GM19351 (cell line): ENCODE results near the gene MACROD1.

ENCODE experiments used
- ATAC-seq: cut with Tn5 transposase; IDR thresholded peaks from one replicate; pipeline ENCODE4 v1.9.1; 2021; ENCODE audit warnings: mild to moderate bottlenecking, moderate library complexity; ENCODE audit not compliant: unreplicated experiment

MACROD1 gene

GRCh38 chr11:64001484-64002420 lies 164.2 kb downstream of the MACROD1 start:
- no peak for ATAC-seq

- no peak for ATAC-seq
Measured at GRCh38 chr11:64000740-64001483, 165.0 kb downstream of the MACROD1 start.

GRCh38 chr11:64000026-64000739 lies 165.7 kb downstream of the MACROD1 start:
- ATAC-seq, result no peak

- ATAC-seq, result no peak
Measured at GRCh38 chr11:63999349-64000025, 166.4 kb downstream of the MACROD1 start.

- ATAC-seq, result no peak
Measured at GRCh38 chr11:63998558-63999348, 167.2 kb downstream of the MACROD1 start.

- no peak for ATAC-seq
Measured at GRCh38 chr11:63997801-63998337, 168.0 kb downstream of the MACROD1 start.

- ATAC-seq, result no peak
Measured at GRCh38 chr11:63997104-63997700, 168.7 kb downstream of the MACROD1 start.

GRCh38 chr11:63996512-63996911 lies 169.4 kb downstream of the MACROD1 start:
- ATAC-seq, result no peak

GRCh38 chr11:63993993-63994392 lies 171.9 kb downstream of the MACROD1 start:
- no peak for ATAC-seq

- no peak for ATAC-seq
Measured at GRCh38 chr11:63993100-63993499, 172.8 kb downstream of the MACROD1 start.

GRCh38 chr11:63991558-63991957 lies 174.4 kb downstream of the MACROD1 start:
- ATAC-seq, result no peak

GRCh38 chr11:63986932-63987513 lies 178.9 kb downstream of the MACROD1 start:
- ATAC-seq, result no peak

- peak; percentile 90 for ATAC-seq
Measured at GRCh38 chr11:63986156-63986931, 179.6 kb downstream of the MACROD1 start, which contains the start of gene OTUB1. TSS of gene OTUB1 (plus strand) at chr11:63986438. CDS start at chr11:63986457, 19 bp downstream.

- peak; percentile 62 for ATAC-seq
Measured at GRCh38 chr11:63985812-63986155, 180.1 kb downstream of the MACROD1 start.

- ATAC-seq, result no peak
Measured at GRCh38 chr11:63979426-63979825, 186.5 kb downstream of the MACROD1 start.

- no peak for ATAC-seq
Measured at GRCh38 chr11:63978551-63979239, 187.2 kb downstream of the MACROD1 start.
